HG03108 (cell line): Measurements from ENCODE around the gene MED9.
"Not testable (repeated sequence)": the region's sequence is repeated elsewhere in the genome, so short reads cannot be mapped to it uniquely, and the experiment has no call there.

Experiments used
- ATAC-seq: cut with Tn5 transposase; IDR thresholded peaks from one replicate; pipeline ENCODE4 v1.9.1; 2021; ENCODE audit warnings: moderate library complexity; ENCODE audit not compliant: unreplicated experiment

Gene MED9

GRCh38 chr17:17486416-17486815 lies 9.6 kb downstream of the MED9 start:
- not testable (repeated sequence) for ATAC-seq

GRCh38 chr17:17487998-17488397 lies 11.2 kb downstream of the MED9 start:
- no peak for ATAC-seq

GRCh38 chr17:17491031-17491471 lies 14.3 kb downstream of the MED9 start:
- ATAC-seq, result no peak

GRCh38 chr17:17491546-17491988 lies 14.8 kb downstream of the MED9 start:
- no peak for ATAC-seq

- no peak for ATAC-seq
Observed at GRCh38 chr17:17492085-17492484, 15.3 kb downstream of the MED9 start.

GRCh38 chr17:17492571-17492970 lies 15.8 kb downstream of the MED9 start:
- ATAC-seq, result no peak

GRCh38 chr17:17493249-17493985 lies 16.6 kb downstream of the MED9 start:
- no peak for ATAC-seq

GRCh38 chr17:17493986-17494466 lies 17.2 kb downstream of the MED9 start:
- no peak for ATAC-seq

GRCh38 chr17:17494499-17494869 lies 17.7 kb downstream of the MED9 start:
- no peak for ATAC-seq

- ATAC-seq, result no peak
Observed at GRCh38 chr17:17494870-17495535, 18.2 kb downstream of the MED9 start.

- no peak for ATAC-seq
Observed at GRCh38 chr17:17495536-17496188, 18.9 kb downstream of the MED9 start.

- peak; percentile 61 for ATAC-seq
Observed at GRCh38 chr17:17496189-17497064, 19.6 kb downstream of the MED9 start, which contains the start of gene RASD1. Gene RASD1 (minus strand): TSS chr17:17496395. CDS start chr17:17496181, 214 bp downstream.

- ATAC-seq, result no peak
Observed at GRCh38 chr17:17497065-17497844, 20.5 kb downstream of the MED9 start.

- ATAC-seq, result no peak
Observed at GRCh38 chr17:17497845-17498520, 21.2 kb downstream of the MED9 start.

GRCh38 chr17:17498606-17499301 lies 22.0 kb downstream of the MED9 start:
- no peak for ATAC-seq

GRCh38 chr17:17499402-17500145 lies 22.8 kb downstream of the MED9 start:
- no peak for ATAC-seq

- ATAC-seq, result no peak
Observed at GRCh38 chr17:17500999-17501605, 24.3 kb downstream of the MED9 start.
